Stimulated activated naive CD8-positive, alpha-beta T cell treated with anti-CD3 and anti-CD28 coated beads, Interleukin-15, amount 100 ng/mL, for 72 hours (primary cell): ENCODE measurements around the gene DGKB.

ENCODE experiments used
- ATAC-seq: fragments of 150-1000 bp; cut with Tn5 transposase; 2 replicates; pipeline ENCODE4 v1.10.0; 2021; ENCODE audit warnings: mild to moderate bottlenecking, moderate library complexity
- DNase-seq, 2 donors: peaks; one replicate each; pipeline ENCODE4 v3.0.0; 2021 to 2022
- H3K27ac Mint-ChIP-seq, 2 donors: one replicate each; pipeline ENCODE4 v1.8.0; 2022; ENCODE audit warnings: mild to moderate bottlenecking in 2 of 2, mixed read lengths in 2 of 2, moderate library complexity in 2 of 2
- H3K27me3 Mint-ChIP-seq: one replicate; pipeline ENCODE4 v1.8.0; 2022; ENCODE audit warnings: mixed read lengths
- H3K4me1 Mint-ChIP-seq: one replicate; pipeline ENCODE4 v1.8.0; 2022; ENCODE audit warnings: mild to moderate bottlenecking, mixed read lengths
- H3K4me3 Mint-ChIP-seq, 2 donors: one replicate each; pipeline ENCODE4 v1.8.0; 2022; ENCODE audit warnings: mild to moderate bottlenecking in 2 of 2, mixed read lengths in 2 of 2, moderate library complexity in 1 of 2
- H3K9me3 Mint-ChIP-seq, 2 donors: one replicate each; pipeline ENCODE4 v1.8.0; 2022; ENCODE audit warnings: mixed read lengths in 2 of 2

The DGKB gene

DNA sequence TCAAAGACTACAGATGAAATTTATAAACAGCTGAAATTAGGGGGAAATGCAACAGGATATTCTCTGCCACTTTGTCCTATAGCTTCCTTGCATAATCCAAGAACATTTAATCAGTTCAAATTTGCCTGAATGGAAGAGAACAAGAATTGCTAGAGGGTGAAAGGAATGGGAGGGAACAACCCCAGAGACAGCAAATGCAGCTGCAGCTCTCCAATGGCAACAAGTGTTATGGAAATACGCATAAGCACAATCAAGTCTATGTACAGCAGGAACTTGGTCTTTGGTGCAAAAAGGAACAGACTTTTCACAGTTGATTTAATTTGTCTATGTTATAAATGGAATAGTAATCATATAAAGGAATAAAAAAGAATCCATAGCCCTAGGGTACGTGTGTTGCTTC is 644.1 kb downstream of the DGKB start:
- Mint-ChIP-seq H3K27me3 (no peaks in the 10 kb centered on the region), H3K4me3 (no peak overlapping the region), H3K9me3 (peaks cover 0 to 4% of the 10 kb centered on the region in 2 donors), H3K4me1 (no peaks in the 10 kb centered on the region), H3K27ac (no peak overlapping the region)
- DNase-seq (no peak), ATAC-seq (no peak)

DNA sequence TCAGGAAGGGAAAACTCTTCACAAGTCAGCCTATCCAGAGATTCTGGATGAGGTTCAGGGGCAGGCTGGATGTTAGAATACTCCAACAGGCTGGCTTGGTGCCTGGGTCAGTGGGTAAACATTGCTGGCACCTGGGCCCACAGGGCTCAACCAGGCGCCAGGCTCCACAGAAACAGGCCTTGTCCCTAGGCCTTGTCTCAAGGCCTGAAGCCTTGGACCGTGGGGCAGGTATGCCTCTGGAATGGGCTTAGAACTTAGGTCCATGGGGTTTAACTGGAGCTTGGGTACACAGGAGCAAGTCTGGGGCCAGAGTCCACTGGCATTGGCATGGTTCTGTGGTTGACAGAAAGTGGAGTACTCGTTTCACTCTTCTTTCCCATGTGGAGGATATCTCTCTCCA is 650.1 kb downstream of the DGKB start:
- Mint-ChIP-seq H3K4me3 (no peak overlapping the region), H3K27me3 (no peaks in the 10 kb centered on the region), H3K4me1 (no peaks in the 10 kb centered on the region), H3K9me3 (no peaks in the 10 kb centered on the region), H3K27ac (no peak overlapping the region)
- ATAC-seq (no peak), DNase-seq (no peak)

DNA sequence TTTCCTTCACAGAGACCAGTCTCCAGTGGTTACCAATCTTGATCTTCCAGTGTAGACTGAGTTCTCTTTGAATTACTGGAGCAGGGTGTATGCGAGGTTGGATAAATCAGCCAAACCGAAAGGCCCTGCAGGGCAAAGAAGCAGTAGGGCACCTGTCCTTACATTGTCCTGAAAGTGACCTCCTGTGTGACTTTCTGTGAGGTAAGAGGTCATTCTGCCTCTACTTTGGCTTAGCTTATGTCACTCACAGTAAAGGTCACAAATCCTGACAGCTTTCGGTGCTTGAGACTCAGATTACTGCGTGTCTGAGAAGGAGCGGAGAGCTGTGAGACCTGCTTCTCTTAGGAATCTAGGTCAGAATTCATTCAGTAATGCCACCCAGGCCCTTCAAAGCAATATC is 660.4 kb downstream of the DGKB start:
- DNase-seq (no peak), ATAC-seq (no peak)
- H3K4me3 Mint-ChIP-seq: no peak overlapping the region
- no peaks in the 10 kb centered on the region for H3K4me1 Mint-ChIP-seq
- H3K27me3 Mint-ChIP-seq: no peaks in the 10 kb centered on the region
- H3K27ac Mint-ChIP-seq: no peak overlapping the region
- peaks cover 0 to 6% of the 10 kb centered on the region in 2 donors for H3K9me3 Mint-ChIP-seq

DNA sequence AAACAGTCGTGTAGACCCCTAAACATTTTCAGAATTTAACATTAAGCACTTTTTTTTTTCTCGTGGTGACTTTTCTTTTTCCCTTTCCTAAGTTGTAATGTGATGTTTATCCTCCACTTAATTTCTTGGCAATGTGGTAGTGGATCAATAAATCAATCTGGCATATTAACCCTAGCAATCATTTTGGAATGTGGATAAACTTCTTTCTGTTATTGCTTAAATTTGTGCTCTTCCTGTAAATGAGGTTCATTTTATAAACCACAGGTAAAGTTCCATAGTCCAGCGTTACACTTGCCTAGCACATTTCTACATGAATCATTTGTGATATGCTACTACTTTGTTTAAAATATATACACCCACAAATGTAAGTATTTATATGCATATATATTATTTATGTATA is 665.7 kb downstream of the DGKB start:
- no peak overlapping the region for H3K27ac Mint-ChIP-seq
- H3K4me1 Mint-ChIP-seq: no peaks in the 10 kb centered on the region
- H3K4me3 Mint-ChIP-seq: no peak overlapping the region
- no peaks in the 10 kb centered on the region for H3K27me3 Mint-ChIP-seq
- DNase-seq: no peak
- H3K9me3 Mint-ChIP-seq: no peaks in the 10 kb centered on the region
- ATAC-seq: no peak

DNA sequence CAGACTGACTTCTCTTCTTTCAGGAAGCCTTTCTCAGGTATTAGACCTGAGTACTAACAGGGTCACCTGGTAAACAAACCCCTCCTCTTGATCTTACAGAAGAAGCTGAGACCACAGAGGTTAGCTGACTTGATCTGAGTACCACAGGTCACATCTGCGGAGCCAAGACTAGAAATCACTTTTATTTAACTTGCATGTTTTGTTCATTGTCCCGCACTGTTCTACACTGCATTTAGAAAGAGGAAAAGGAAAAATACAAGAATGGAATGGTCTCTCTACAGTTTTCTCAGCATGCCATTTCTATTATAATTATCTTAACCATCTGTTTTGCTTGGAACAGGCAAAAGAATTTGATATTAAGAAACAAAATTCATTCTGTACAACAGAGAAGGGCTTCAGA is 667.5 kb downstream of the DGKB start:
- no peaks in the 10 kb centered on the region for H3K9me3 Mint-ChIP-seq
- no peak overlapping the region for H3K4me3 Mint-ChIP-seq
- DNase-seq: no peak
- no peak for ATAC-seq
- no peaks in the 10 kb centered on the region for H3K4me1 Mint-ChIP-seq
- H3K27ac Mint-ChIP-seq: no peak overlapping the region
- no peaks in the 10 kb centered on the region for H3K27me3 Mint-ChIP-seq

DNA sequence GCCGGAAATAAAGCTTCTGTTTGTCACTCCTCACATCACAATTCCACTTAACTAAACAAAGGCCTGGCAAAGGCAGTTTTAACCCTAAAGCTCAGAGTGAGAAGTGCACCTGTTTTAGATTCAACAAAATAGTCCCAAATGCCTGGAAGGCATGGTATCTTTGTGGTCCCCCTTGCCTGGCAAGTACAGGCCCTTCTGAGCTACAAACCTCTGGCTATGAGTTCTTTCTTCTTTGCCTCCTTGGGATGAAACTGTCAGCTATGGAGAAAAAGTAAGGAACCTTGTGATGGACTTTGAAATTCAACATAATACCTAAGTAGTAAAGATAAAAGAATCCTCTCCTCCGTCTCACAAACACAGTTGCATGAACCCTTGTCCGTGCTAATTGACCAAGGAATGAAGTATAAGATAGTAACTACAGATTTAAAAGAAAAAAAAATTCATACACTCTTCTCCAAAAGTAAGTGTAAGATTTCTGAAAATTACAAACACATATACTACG is 668.6 kb downstream of the DGKB start:
- ATAC-seq (no peak), DNase-seq (no peak)
- H3K4me3 Mint-ChIP-seq: no peak overlapping the region
- no peak overlapping the region for H3K27ac Mint-ChIP-seq
- H3K27me3 Mint-ChIP-seq: no peaks in the 10 kb centered on the region
- H3K4me1 Mint-ChIP-seq: no peaks in the 10 kb centered on the region
- no peaks in the 10 kb centered on the region for H3K9me3 Mint-ChIP-seq

DNA sequence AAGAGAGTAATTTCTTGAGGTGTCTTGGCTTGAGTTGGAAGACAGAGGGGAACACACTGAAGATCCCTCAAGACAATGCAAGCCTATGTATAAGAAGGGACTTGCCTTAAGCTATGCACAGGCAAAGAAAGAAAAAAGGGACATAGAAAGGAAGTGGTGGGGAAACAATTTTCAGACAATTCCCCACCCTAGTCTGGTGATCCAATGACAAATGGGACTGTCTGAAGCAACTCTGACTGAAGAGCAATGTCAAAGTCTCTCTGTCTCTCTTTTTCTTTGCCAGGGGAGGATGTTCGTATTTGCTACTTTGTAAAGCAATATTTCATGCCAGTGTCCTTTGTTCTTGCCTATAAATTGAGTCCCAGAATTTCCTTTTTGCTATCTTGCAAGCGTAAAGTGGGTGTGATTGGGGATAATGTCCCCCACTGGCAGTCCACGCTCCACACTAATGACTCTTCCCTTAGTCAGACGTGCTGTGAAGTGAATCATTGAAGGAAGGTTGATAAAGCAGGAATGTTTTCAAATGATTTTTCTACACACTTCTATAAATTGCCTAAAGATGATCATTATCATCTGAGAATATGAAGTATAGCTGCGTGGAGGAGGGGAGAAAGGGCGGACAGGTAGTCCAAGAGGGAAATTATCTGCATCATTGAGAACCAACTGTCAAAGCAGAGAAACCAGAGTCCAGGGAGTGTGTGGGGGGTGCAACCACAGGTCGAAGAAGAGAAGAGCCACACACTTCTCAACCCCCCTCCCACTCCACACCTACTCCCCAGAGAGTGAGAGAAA is 669.3 kb downstream of the DGKB start:
- DNase-seq (no peak), ATAC-seq (no peak)
- Mint-ChIP-seq H3K4me3 (no peak overlapping the region), H3K27ac (no peak overlapping the region), H3K27me3 (no peaks in the 10 kb centered on the region), H3K9me3 (no peaks in the 10 kb centered on the region), H3K4me1 (no peaks in the 10 kb centered on the region)

DNA sequence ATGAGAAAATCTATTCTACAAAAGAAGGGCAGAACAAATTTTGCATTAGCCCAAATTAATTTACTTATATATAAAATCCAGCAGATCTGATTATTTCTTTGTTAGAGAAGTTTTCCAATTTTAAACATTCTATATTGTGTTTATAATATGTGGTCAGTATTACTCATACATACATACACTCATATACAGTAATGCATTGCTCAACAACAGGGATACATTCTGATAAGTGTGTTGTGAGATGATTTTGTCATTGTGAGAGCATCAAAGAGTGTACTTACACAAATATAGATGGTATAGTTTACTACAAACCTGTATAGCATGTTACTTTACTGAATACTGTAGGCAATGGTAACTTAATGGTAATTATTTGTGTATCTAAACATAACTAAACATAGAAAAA is 673.5 kb downstream of the DGKB start:
- no peaks in the 10 kb centered on the region for H3K27me3 Mint-ChIP-seq
- DNase-seq (no peak), ATAC-seq (no peak)
- no peak overlapping the region for H3K27ac Mint-ChIP-seq
- H3K9me3 Mint-ChIP-seq: no peaks in the 10 kb centered on the region
- H3K4me1 Mint-ChIP-seq: no peaks in the 10 kb centered on the region
- H3K4me3 Mint-ChIP-seq: no peak overlapping the region

DNA sequence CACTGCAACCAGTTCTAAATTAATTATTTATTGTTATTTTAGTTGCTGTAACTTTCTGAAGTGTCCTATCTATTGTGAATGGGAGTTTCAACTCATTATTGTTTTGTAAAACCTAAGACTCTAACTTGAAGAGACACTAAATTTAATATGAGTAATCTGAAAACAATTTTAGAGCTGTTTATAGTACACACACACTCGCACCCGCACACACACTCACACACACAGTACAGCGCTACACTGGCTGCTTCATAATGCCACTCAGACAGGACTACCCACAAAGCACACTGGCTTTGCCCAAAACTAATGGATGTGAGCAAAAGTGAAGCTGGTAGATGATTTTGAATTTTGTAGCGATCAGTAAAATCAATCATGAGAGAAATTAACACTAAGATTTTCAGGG is 674.2 kb downstream of the DGKB start:
- H3K4me1 Mint-ChIP-seq: no peaks in the 10 kb centered on the region
- H3K9me3 Mint-ChIP-seq: no peaks in the 10 kb centered on the region
- no peak overlapping the region for H3K4me3 Mint-ChIP-seq
- ATAC-seq (no peak), DNase-seq (no peak)
- H3K27ac Mint-ChIP-seq: no peak overlapping the region
- no peaks in the 10 kb centered on the region for H3K27me3 Mint-ChIP-seq

DNA sequence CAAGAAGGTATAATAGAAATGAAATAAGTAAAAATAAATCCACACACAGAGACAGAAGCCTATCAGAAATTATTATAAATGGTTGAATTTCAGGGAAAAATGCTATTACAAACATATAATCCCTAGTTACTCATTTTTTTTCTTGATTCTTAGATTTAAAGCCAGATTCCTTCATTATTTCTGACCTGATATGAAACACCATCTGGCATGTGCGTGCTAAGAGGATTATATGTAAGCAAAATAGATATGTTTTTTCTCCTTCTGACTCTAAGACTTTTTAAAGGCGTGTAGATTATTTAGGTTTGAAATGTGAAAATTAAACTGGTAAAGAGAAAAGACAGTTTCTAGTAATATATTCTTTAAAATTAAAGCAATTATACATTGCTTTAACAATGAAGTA is 676.4 kb downstream of the DGKB start:
- H3K9me3 Mint-ChIP-seq: peaks cover 0 to 14% of the 10 kb centered on the region in 2 donors
- no peak overlapping the region for H3K27ac Mint-ChIP-seq
- H3K4me3 Mint-ChIP-seq: no peak overlapping the region
- H3K27me3 Mint-ChIP-seq: no peaks in the 10 kb centered on the region
- no peak for ATAC-seq
- DNase-seq: no peak
- no peaks in the 10 kb centered on the region for H3K4me1 Mint-ChIP-seq

DNA sequence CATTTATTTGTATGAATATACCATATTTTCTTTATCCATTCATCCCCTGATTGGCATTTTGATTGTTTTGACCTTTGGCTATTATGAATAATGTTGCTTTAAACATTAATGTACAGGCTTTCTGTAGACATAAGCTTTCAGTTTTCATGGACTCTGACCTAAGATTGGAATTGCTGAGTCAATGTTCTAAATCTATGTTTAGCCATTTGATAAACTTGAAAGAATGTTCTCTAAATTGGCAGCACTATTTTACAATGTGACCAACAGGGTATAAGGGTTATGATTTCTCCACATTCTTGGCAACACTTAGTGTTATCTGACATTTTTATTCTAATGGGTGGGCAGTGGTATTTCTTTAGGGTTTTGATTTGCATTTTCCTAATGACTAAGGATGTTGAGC is 683.4 kb downstream of the DGKB start:
- Mint-ChIP-seq H3K4me3 (no peak overlapping the region), H3K27ac (no peak overlapping the region), H3K4me1 (no peaks in the 10 kb centered on the region), H3K27me3 (no peaks in the 10 kb centered on the region), H3K9me3 (peaks cover 0 to 18% of the 10 kb centered on the region in 2 donors)
- ATAC-seq (no peak), DNase-seq (no peak)

DNA sequence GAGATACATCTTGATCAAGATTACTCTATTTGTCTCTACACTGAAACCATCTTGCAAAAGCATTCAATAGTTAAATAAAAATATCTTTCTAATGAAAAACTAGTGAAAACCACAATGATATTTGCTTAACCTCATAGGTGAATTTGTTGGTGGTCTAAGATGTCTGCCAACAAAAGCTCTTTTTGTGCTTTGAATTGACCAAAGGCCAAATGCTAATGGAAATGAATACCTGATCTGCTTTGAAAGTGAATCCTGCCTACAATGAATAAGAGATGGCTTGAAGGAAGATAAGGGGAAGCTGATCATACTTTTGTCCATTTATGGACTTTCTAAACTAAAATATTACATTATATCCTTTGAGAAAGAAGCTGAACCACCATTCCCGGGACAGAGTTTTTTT is 684.2 kb downstream of the DGKB start:
- no peaks in the 10 kb centered on the region for H3K27me3 Mint-ChIP-seq
- no peaks in the 10 kb centered on the region for H3K4me1 Mint-ChIP-seq
- ATAC-seq (no peak), DNase-seq (no peak)
- no peak overlapping the region for H3K27ac Mint-ChIP-seq
- H3K9me3 Mint-ChIP-seq: peaks cover 0 to 22% of the 10 kb centered on the region in 2 donors
- H3K4me3 Mint-ChIP-seq: no peak overlapping the region

DNA sequence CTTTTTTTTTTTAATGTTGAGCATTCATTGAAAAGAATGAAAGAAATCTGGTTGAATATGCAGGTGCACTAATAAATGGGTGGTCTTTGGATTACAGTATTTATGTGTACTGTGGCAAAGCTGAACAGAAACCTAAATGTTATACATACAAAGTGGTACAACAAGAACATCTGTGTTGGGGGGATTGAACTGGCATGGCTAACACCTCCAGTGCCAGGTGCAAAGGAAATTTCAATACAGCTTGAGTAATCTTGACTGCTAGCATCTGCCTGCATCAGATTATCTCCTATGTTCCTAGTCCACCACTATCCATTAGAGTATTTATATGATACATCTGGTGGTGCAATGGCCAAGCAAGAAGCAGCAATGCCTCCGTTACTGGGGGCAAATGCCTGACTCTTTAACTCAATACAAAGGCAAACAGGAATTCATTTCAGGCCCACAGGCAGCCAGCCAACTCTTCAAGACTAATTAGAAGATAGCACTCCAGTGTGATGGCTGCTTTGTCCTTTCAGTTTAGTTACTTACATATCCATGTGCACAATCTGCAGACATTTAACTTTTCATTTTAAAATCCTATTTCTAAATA is 692.6 kb downstream of the DGKB start:
- Mint-ChIP-seq H3K9me3 (peaks cover 8 to 18% of the 10 kb centered on the region in 2 donors), H3K4me3 (no peak overlapping the region), H3K4me1 (no peaks in the 10 kb centered on the region), H3K27me3 (no peaks in the 10 kb centered on the region), H3K27ac (no peak overlapping the region)
- DNase-seq (no peak), ATAC-seq (no peak)

DNA sequence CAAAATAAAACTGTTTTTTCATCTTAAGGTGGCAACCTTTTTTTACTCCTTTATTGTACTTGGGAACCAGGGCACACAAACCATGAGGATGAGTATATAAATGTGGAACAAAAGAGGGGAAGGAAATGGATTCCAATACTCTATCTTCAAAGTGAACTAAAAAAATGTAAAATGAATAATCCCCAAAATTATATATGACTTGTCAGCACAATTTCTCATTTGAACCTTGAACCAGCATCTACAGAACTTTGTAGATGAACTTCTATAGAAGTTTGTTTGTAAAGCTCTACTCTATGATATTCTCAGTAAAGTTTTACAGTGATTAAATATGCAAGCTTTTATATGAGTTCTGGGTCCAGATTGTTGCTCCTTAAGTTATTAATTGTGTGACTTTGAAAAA is 694.8 kb downstream of the DGKB start:
- ATAC-seq: no peak
- H3K4me3 Mint-ChIP-seq: no peak overlapping the region
- H3K27ac Mint-ChIP-seq: no peak overlapping the region
- no peaks in the 10 kb centered on the region for H3K4me1 Mint-ChIP-seq
- peaks cover 5 to 9% of the 10 kb centered on the region in 2 donors for H3K9me3 Mint-ChIP-seq
- no peak for DNase-seq
- no peaks in the 10 kb centered on the region for H3K27me3 Mint-ChIP-seq

DNA sequence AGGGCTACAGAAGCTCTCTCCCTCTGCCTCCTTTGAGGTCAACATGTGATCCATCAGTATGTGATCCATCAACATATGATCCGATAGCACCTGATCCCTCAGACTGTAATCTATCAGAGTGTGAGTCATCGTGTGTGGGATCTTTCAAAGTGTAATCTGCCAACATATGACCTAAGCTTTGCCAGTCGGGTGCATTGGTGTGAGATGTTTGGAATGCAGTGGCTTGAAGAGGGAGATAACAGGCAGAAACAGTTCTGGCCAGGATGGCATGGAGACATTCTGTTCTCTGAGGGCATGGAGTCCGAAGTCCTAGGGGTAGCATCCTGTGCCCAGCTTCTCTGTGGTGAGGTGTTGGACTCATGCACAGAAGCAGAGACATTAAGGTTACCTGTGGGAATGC is 695.4 kb downstream of the DGKB start:
- no peaks in the 10 kb centered on the region for H3K27me3 Mint-ChIP-seq
- no peaks in the 10 kb centered on the region for H3K4me1 Mint-ChIP-seq
- no peak overlapping the region for H3K4me3 Mint-ChIP-seq
- no peak for ATAC-seq
- no peak for DNase-seq
- H3K9me3 Mint-ChIP-seq: peaks cover 0 to 4% of the 10 kb centered on the region in 2 donors
- no peak overlapping the region for H3K27ac Mint-ChIP-seq

DNA sequence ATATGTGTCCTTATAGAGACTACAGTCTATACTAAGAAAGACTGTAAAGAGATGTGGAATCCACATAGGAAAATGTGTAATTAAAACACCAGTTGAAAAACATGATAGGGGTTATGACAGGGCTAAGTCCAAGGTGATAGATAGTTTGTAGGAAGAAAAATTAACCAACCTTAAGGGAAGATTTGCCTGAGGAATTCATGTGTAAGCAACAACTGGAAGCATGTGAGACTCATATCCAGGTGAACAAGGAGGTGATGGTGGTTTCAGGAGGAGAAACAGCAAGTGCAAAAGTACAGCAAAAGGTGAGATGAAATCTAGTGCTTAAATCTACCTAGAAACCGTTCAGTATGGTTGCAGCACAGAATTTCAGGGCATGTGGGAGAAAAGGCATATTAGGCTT is 696.4 kb downstream of the DGKB start:
- DNase-seq: no peak
- Mint-ChIP-seq H3K27ac (no peak overlapping the region), H3K4me1 (no peaks in the 10 kb centered on the region), H3K9me3 (peaks cover 0 to 4% of the 10 kb centered on the region in 2 donors), H3K4me3 (no peak overlapping the region), H3K27me3 (no peaks in the 10 kb centered on the region)
- no peak for ATAC-seq

DNA sequence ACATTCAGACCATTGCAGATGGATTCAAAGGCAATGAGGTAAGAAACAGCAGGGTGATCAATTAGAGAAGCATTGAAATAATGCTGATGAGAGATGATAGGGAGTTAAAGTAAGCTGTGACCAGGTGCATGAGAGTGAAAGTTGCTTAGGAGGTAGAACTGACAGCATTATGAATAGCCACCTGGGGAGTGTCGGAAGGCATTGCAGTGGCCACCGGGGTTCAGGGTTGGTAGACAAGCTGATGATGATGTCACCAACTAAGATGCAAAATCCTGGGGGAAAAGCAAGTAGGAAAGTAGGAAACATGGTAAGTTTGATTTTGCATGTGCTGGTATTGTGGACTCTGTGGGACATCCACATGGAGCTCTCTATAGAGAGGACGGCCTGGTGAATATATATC is 701.2 kb downstream of the DGKB start:
- no peaks in the 10 kb centered on the region for H3K4me1 Mint-ChIP-seq
- H3K4me3 Mint-ChIP-seq: no peak overlapping the region

More for the DNA sequence above, 701.2 kb downstream of the DGKB start:
- no peak for ATAC-seq
- Mint-ChIP-seq H3K27ac (no peak overlapping the region), H3K9me3 (peaks cover 0 to 5% of the 10 kb centered on the region in 2 donors), H3K27me3 (no peaks in the 10 kb centered on the region)
- DNase-seq: no peak
